Liver (tissue), 10 donors: ENCODE data around the gene PPP3CB. TPM values are rescaled to one million over a fixed set of nuclear protein-coding genes. Genes with fewer than 3 reads are reported as not detected.

Experiments used
- DNase-seq: peaks from one replicate; pipeline ENCODE4 v3.0.0-alpha.2; 2017; ENCODE audit warnings: low spot score
- H3K27ac ChIP-seq, 2 donors: one replicate each; pipeline ENCODE4 v1.7.0; 2013; ENCODE audit warnings: inconsistent platforms in 2 of 2, low read length in 2 of 2, control low read depth in 1 of 2, low read depth in 1 of 2, mild to moderate bottlenecking in 1 of 2
- H3K27me3 ChIP-seq, 4 donors: one replicate each; pipeline versions ENCODE4 v1.6.1 to v1.7.0; 2013; ENCODE audit warnings: low read length in 3 of 4, inconsistent platforms in 1 of 4, mild to moderate bottlenecking in 1 of 4, moderate library complexity in 1 of 4; ENCODE audit not compliant: control insufficient read depth in 4 of 4, insufficient read depth in 4 of 4
- H3K36me3 ChIP-seq, 4 donors: one replicate each; pipeline versions ENCODE4 v1.6.1 to v1.7.0; 2013; ENCODE audit warnings: low read length in 3 of 4, mild to moderate bottlenecking in 3 of 4, low read depth in 1 of 4, moderate library complexity in 1 of 4; ENCODE audit not compliant: control insufficient read depth in 4 of 4, insufficient read depth in 3 of 4
- H3K4me1 ChIP-seq, 4 donors: one replicate each; pipeline versions ENCODE4 v1.6.1 to v1.7.0; 2013; ENCODE audit warnings: low read length in 3 of 4, mild to moderate bottlenecking in 3 of 4, moderate library complexity in 1 of 4; ENCODE audit not compliant: control insufficient read depth in 4 of 4, insufficient read depth in 4 of 4
- H3K4me3 ChIP-seq, 3 donors: one replicate each; pipeline versions ENCODE4 v1.6.1 to v1.7.0; 2013; ENCODE audit warnings: low read length in 3 of 3, control low read depth in 1 of 3, low read depth in 1 of 3, mild to moderate bottlenecking in 1 of 3
- H3K9ac ChIP-seq, 2 donors: one replicate each; pipeline ENCODE4 v1.7.0; 2013; ENCODE audit warnings: low read length in 2 of 2, mild to moderate bottlenecking in 2 of 2, moderate library complexity in 2 of 2, control low read depth in 1 of 2, low read depth in 1 of 2
- H3K9me3 ChIP-seq, 4 donors: one replicate each; pipeline versions ENCODE4 v1.6.1 to v1.7.0; 2013; ENCODE audit warnings: low read length in 3 of 4; ENCODE audit not compliant: control insufficient read depth in 4 of 4
- FOXA1 ChIP-seq: IDR thresholded peaks from 2 replicates; pipeline ENCODE4 v1.6.1; 2016; ENCODE audit warnings: antibody characterized with exemption
- FOXA2 ChIP-seq: IDR thresholded peaks from 2 replicates; pipeline ENCODE4 v1.6.1; 2016; ENCODE audit warnings: antibody characterized with exemption
- GABPA ChIP-seq, 2 donors: IDR thresholded peaks in 1 of 2; conservative IDR thresholded peaks in 1 of 2; 2 replicates each; pipeline ENCODE4 v1.6.1; 2016; ENCODE audit warnings: antibody characterized with exemption in 2 of 2, mild to moderate bottlenecking in 1 of 2, moderate library complexity in 1 of 2
- HNF4G ChIP-seq: IDR thresholded peaks from 2 replicates; pipeline ENCODE4 v1.6.1; 2016; ENCODE audit warnings: antibody characterized with exemption
- RXRA ChIP-seq, 2 donors: IDR thresholded peaks; 2 replicates each; pipeline ENCODE4 v1.6.1; 2017 to 2018; ENCODE audit warnings: antibody characterized with exemption in 2 of 2, mild to moderate bottlenecking in 1 of 2
- TAF1 ChIP-seq: conservative IDR thresholded peaks from 2 replicates; pipeline ENCODE4 v1.6.1; 2016; ENCODE audit warnings: antibody characterized with exemption, mild to moderate bottlenecking
- WGBS: extraction: QIAGEN DNeasy Blood & Tissue Kit; methylation state at CpG from one replicate; pipeline ENCODE4 v1.1.7; 2013; 5-methylcytosine and 5-hydroxymethylcytosine counted together
- polyA plus RNA-seq, 2 donors: library from polyadenylated mRNA; stranded (reverse) in 1 of 2; unstranded in 1 of 2; fragments of 200-250 nt in 1 of 2; fragments of >200 nt in 1 of 2; fragmentation: Nextera tagmentation in 1 of 2; extraction: Ambion mirVana in 1 of 2; gene quantifications; one replicate each; pipeline versions ENCODE4 v1.2.1 to v1.2.3, GENCODE V29; 2013 to 2015
- small RNA-seq: library from RNA; depleted of rRNA; stranded (forward); fragments of <200 nt; gene quantifications from one replicate; pipeline ENCODE3, GENCODE V24; 2014
- total RNA-seq, 2 donors: library from RNA; depleted of rRNA; stranded (reverse); fragments of >200 nt; gene quantifications; one replicate each; pipeline ENCODE4 v1.2.3, GENCODE V29; 2014
- TF ChIP-seq, protein P1 (sequence below): IDR thresholded peaks from 2 replicates; pipeline ENCODE4 v1.6.1; 2016; ENCODE audit warnings: antibody characterized with exemption
- TF ChIP-seq, protein P2 (sequence below): IDR thresholded peaks from 2 replicates; pipeline ENCODE4 v1.6.1; 2016; ENCODE audit warnings: antibody characterized with exemption
- donor health status: healthy.
- donor health status: healthy.
- donor health status: healthy.
- donor health status: healthy.
- donor health status: healthy.

The PPP3CB gene
- total and polyA plus RNA-seq, 4 donors: 5.7 to 22.4 (median 11.4) TPM

DNA sequence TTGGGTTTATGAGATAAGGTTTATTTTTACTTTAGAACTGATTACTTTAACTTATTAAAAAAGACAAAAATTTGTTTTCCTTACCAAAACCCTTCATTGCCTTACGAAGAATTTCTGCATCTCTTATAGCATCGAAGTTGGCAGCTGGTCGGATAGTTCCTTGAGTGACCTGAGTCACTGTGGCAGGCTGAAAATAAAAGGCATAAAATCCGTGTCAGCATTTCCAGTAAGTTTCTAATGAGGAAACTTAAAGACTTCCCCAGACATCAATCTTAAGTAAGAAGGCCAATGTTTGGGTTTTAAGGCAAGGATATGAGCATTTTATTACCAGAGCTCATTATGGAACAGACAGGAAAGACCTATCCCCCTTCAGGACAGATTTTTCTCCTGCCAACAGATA, 107.6 kb downstream of the PPP3CB start (continued):
- TF ChIP-seq, protein P1, sequence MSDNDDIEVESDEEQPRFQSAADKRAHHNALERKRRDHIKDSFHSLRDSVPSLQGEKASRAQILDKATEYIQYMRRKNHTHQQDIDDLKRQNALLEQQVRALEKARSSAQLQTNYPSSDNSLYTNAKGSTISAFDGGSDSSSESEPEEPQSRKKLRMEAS: no peak
- TF ChIP-seq TAF1 (no peak), HNF4G (no peak)
- TF ChIP-seq, protein P2, sequence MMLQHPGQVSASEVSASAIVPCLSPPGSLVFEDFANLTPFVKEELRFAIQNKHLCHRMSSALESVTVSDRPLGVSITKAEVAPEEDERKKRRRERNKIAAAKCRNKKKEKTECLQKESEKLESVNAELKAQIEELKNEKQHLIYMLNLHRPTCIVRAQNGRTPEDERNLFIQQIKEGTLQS: no peak

DNA sequence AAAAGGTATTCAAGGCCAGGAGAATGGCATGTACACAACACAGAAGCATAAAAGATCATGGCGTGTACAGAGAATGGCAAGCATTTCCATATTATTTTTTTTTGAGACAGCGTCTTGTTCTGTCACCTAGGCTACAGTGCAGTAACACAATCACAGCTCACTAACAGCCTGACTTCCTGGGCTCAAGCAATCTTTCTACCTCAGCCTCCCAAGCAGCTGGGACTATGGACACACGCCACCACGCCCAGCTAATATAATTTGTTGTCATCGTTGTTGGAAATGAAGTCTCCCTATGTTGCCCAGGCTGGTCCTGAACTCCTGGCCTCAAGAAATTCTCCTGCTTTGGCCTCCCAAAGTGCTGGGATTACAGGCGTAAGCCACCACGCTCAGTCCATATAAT, 109.2 kb downstream of the PPP3CB start:
- Histone ChIP-seq H3K4me1 (no peaks in the 10 kb centered on the region), H3K9me3 (no peaks in the 10 kb centered on the region), H3K27ac (no peak overlapping the region), H3K36me3 (peaks cover 16 to 70% (median 62%) of the 10 kb centered on the region in 4 donors), H3K9ac (no peak overlapping the region), H3K4me3 (no peak overlapping the region), H3K27me3 (no peaks in the 10 kb centered on the region)
- no peak for DNase-seq
- TF ChIP-seq FOXA2 (no peak), GABPA (IDR thresholded peaks at IDR 0.05 in 1 of 2, conservative IDR thresholded peaks at IDR 0.05 in 1 of 2) (no peak), RXRA (IDR thresholded peaks at IDR 0.05) (no peak), FOXA1 (no peak)
- TF ChIP-seq, protein P1: no peak
- WGBS: 93% methylated on average over 7 of the region's 7 CpGs

Small RNA genes within 50 kb of the gene (small RNA-seq; reads per million reads assigned to genes)
- not detected for gene RNU6-883P

Other genes starting within 250 kb of the PPP3CB start
- gene DNAJC9, start 248.8 kb downstream of the PPP3CB start, total RNA-seq: 10 to 100 TPM; 14.7 to 45.5 TPM
- 1 to 10 TPM; 4.1 to 5.1 TPM for gene DNAJC9, start 248.8 kb downstream of the PPP3CB start, polyA plus RNA-seq
- gene MRPS16, start 243.4 kb downstream of the PPP3CB start, total RNA-seq: 10 to 100 TPM; 34.2 to 39.5 TPM
- gene MRPS16, start 243.4 kb downstream of the PPP3CB start, polyA plus RNA-seq: 10 to 100 TPM; 57.2 to 87.5 TPM
- gene CFAP70, start 137.2 kb downstream of the PPP3CB start, total RNA-seq: 1 to 10 TPM in 1 of 2 donors, under 1 TPM in 1; 0.98 to 2.3 TPM
- gene CFAP70, start 137.2 kb downstream of the PPP3CB start, polyA plus RNA-seq: under 1 TPM; 0.46 to 0.61 TPM
- gene ANXA7, start 82.0 kb downstream of the PPP3CB start, total RNA-seq: 10 to 100 TPM; 71.6 to 93.0 TPM
- 10 to 100 TPM; 87.0 to 93.4 TPM for gene ANXA7, start 82.0 kb downstream of the PPP3CB start, polyA plus RNA-seq
- gene MSS51, start 62.5 kb downstream of the PPP3CB start, total RNA-seq: 1 to 10 TPM; 1.4 to 1.6 TPM
- gene MSS51, start 62.5 kb downstream of the PPP3CB start, polyA plus RNA-seq: under 1 TPM; 0.08 to 0.43 TPM
- 1 to 10 TPM; 3.6 to 9.0 TPM for gene USP54, start 95.3 kb upstream of the PPP3CB start, total RNA-seq
- 10 to 100 TPM in 1 of 2 donors, 1 to 10 TPM in 1; 1.3 to 10.4 TPM for gene USP54, start 95.3 kb upstream of the PPP3CB start, polyA plus RNA-seq
- gene MYOZ1, start 145.4 kb upstream of the PPP3CB start, total RNA-seq: under 1 TPM; 0.17 to 0.23 TPM
- under 1 TPM in 1 of 2 donors, not detected in 1; 0.14 TPM for gene MYOZ1, start 145.4 kb upstream of the PPP3CB start, polyA plus RNA-seq
- gene SYNPO2L, start 160.0 kb upstream of the PPP3CB start, total RNA-seq: under 1 TPM in 1 of 2 donors, not detected in 1; under 0.01 TPM
- gene SYNPO2L, start 160.0 kb upstream of the PPP3CB start, polyA plus RNA-seq: under 1 TPM in 1 of 2 donors, not detected in 1; 0.02 TPM
- gene AGAP5, start 202.1 kb upstream of the PPP3CB start, total RNA-seq: 1 to 10 TPM; 3.3 to 9.1 TPM
- gene AGAP5, start 202.1 kb upstream of the PPP3CB start, polyA plus RNA-seq: 1 to 10 TPM; 1.4 to 1.7 TPM
- gene SEC24C, start 248.3 kb upstream of the PPP3CB start, total RNA-seq: 10 to 100 TPM; 41.4 to 48.1 TPM
- 10 to 100 TPM; 15.0 to 40.5 TPM for gene SEC24C, start 248.3 kb upstream of the PPP3CB start, polyA plus RNA-seq